Measurements from ENCODE around the gene PHF21A.

PHF21A gene

GRCh38 chr11:45899448-45900174 is 221.6 kb downstream of the PHF21A start:
- DNase-seq = peak; percentile 39 to 60

GRCh38 chr11:45899086-45899447 is 222.2 kb downstream of the PHF21A start:
- no peak for DNase-seq

- no peak for DNase-seq
Observed at GRCh38 chr11:45897556-45897955, 223.7 kb downstream of the PHF21A start.

- no peak for DNase-seq
Observed at GRCh38 chr11:45896422-45896984, 224.8 kb downstream of the PHF21A start.

- DNase-seq = no peak
Observed at GRCh38 chr11:45895553-45896259, 225.5 kb downstream of the PHF21A start.

- no peak for DNase-seq
Observed at GRCh38 chr11:45894555-45895247, 226.6 kb downstream of the PHF21A start.

- no peak for DNase-seq
Observed at GRCh38 chr11:45892856-45893255, 228.4 kb downstream of the PHF21A start.

GRCh38 chr11:45890886-45891550 is 230.2 kb downstream of the PHF21A start:
- no peak for DNase-seq

GRCh38 chr11:45889966-45890365 is 231.3 kb downstream of the PHF21A start:
- DNase-seq = no peak

- no peak for DNase-seq
Observed at GRCh38 chr11:45889555-45889954, 231.7 kb downstream of the PHF21A start.

GRCh38 chr11:45887587-45887986 is 233.7 kb downstream of the PHF21A start:
- DNase-seq = no peak

- DNase-seq = no peak
Observed at GRCh38 chr11:45886816-45887520, 234.3 kb downstream of the PHF21A start.

GRCh38 chr11:45885921-45886721 is 235.1 kb downstream of the PHF21A start:
- DNase-seq = no peak

GRCh38 chr11:45885274-45885920 is 235.9 kb downstream of the PHF21A start, which contains the start of gene MAPK8IP1:
Gene MAPK8IP1, plus strand, starts transcription at chr11:45885651. Its CDS starts 170 bp downstream, at chr11:45885821.
- DNase-seq = peak; percentile 42 to 49

GRCh38 chr11:45884596-45885185 is 236.6 kb downstream of the PHF21A start:
- DNase-seq = no peak

Data from Kasumi-1 (cell line).